GM18517 (cell line): ENCODE results near the gene BMERB1.
"Not testable (repeated sequence)": the region's sequence is repeated elsewhere in the genome, so short reads cannot be mapped to it uniquely, and the experiment has no call there.

Experiments
- ATAC-seq: cut with Tn5 transposase; IDR thresholded peaks from one replicate; pipeline ENCODE4 v1.9.1; 2021; ENCODE audit warnings: mild to moderate bottlenecking, moderate library complexity; ENCODE audit not compliant: unreplicated experiment

The BMERB1 gene

DNA sequence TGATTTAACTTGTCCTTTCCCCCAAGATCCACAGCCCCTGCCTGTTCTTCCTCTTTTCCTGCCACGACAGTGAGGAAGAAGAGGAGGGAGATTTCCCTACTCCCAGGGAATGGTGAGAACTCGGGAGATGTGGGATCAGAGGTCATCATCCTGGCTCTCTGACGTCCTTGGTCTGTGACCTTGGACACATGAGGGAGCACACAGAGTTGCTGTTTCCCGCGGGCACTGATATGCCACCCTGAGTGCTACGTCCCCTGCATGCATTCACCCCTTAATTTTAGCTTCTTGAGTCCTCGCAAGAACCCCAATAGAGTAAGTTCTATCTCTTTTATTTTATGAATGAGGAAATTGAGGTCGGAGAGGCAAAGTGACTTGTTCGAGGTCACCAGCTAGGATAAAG lies 85.4 kb downstream of the BMERB1 start:
- no peak for ATAC-seq

DNA sequence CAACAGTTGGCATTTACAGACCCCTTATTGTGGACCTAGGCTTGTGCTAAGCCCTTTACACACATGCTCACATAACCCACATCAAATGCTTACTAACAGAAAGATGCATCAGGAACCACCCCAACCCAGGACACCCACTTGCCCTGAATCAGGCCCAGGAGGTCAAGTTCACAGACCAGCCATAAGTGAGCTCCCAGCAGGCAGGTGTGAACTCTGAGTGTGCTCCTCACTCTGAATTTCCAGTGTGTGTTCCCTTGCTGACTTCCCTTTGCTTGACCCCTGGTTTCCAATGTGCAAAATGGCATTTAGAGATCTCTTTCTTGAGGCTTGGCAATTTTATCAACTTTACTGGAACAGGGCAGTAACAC lies 87.0 kb downstream of the BMERB1 start:
- ATAC-seq = no peak

DNA sequence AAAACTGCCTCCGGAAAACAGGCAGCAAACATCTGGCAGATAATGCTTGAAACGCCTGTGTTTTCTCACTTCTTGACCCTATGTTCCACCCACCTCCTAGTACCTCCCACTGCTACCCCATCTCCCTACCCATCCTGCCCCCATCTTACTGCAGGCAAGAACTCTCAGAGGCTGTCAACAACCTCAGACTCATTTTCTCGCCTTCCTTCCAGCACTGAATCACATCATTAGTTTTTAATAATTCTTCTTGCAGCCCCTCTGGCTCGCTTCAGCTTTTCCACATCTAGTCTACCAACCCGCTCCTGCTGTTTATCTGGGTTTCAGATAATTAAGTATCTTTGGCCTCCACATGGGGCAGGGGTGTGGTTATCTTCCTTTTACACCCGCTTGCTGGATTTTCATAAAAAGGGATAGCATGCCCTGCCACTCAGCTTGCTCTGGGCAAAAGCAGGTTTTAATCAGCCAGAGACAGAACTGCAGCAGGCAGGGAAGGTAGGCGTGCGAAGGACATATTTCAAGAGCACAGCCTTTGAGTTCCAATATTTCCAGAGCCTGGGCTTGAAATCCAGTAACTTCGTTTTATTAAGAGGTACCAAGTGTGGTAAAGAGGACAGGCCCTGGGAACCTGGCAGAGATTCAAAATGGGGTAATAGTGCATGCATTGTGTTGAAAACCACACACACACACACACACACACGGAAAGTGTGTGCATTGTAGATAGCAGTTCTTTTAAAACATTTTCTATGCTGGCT lies 87.5 kb downstream of the BMERB1 start:
- no peak for ATAC-seq

DNA sequence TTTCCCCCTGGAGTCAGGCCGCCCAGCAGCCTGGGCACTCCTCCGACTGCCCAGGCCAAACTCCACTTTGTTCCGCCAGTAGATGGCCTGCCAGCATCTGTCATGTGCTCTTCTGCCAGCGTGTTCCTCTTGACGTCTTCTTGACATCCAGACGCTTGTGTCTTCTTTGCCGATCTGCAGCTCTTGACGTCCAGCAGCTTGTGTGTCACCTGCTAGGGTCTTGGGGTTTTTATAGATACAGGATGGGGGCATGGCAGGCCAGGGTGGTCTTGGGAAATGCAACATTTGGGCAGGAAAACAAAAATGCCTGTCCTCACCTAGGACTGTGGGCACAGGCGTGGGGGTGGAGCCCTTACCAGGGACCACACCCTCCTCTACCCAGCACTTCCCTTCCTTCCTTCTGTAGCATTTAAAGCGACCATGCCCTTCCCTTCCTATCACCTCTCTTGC lies 88.7 kb downstream of the BMERB1 start:
- no peak for ATAC-seq

DNA sequence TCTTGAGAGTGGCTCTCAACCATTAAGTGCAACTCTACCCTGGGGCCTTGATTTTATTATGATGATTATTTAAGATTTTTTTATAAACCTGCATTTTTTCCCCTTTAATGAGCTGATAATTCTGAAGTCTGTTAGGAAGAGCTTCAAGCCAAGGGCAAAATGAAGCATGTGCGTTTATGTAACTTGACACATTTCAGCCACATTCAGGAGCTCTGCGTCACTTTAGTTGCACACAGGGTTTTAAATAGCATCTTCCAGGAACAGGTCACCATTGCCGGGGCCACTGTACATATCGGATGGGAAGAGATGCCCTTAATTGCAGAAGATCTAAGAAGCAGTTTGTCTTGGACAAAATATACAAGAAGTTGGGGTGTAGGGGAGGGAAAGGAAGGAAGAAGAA lies 89.6 kb downstream of the BMERB1 start:
- no peak for ATAC-seq

DNA sequence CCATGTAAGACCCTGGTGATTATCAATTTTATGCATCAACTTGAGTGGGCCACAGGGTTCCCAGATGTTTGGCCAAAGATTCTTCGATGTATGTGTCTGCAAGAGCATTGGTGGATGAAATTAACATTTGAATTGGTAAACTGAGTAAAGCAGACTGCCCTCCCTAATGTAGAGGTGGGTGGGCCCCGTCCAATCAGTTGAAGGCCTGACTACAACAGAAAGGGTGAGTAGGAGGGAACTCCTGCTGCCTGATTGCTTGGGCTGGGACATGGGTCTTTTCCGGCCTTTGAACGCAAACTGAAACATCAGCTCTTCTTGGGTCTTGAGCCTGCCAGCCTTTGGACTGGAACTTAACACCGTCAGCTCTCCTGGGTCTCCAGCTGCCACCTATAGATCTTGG lies 90.6 kb downstream of the BMERB1 start:
- ATAC-seq = no peak

DNA sequence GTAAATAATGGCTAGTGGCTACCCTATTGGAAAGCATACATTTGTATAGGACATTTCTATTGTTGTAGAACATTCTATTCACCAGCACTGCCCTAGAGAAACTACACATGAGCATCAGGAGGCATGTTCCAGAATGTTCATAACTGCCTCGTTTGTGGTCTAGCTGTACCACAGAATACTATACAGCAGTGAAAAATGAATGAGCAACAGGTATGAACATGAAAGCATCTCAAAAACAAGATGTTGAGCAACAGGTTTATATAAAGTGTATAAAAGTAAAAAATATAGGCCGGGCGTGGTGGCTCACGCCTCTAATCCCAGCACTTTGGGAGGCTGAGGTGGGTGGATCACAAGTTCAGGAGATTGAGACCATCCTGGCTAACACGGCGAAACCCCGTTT lies 91.7 kb downstream of the BMERB1 start:
- no peak for ATAC-seq

DNA sequence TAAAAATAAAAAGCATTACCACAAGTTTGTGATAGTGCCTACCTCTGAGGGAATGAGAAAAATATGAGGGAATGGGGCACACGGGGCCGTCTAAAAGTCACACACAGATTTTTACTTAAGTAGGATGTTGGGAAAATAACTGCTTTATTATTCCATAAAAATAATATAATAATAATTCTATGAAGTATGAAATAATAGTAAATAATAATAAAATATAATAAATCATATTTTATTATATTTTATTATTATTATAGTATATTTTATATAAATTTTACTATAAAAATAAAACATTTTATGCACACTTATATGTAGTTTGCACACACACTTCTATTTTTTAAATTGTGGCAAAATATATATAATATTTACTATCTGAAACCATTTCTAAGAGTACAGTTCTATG lies 92.3 kb downstream of the BMERB1 start:
- no peak for ATAC-seq

DNA sequence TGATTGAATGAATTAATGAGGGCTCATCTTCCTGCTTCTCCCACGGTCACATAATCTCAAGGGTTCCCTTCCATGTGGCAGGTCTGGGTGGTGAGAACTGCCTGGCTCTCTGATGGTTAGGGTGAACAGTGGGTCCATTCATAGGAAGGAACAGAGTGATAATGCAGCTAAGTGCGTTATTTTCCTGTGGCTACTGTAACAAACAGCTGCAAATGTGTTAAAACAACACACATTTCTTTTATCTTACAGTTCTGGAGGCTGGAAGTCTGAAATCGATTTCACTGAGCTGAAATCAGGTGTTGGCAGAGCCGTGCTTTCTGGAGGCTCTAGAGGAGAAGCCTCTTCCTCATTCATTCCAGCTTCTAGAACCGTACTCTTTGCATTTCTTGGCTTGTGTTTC lies 95.3 kb downstream of the BMERB1 start:
- ATAC-seq = no peak

DNA sequence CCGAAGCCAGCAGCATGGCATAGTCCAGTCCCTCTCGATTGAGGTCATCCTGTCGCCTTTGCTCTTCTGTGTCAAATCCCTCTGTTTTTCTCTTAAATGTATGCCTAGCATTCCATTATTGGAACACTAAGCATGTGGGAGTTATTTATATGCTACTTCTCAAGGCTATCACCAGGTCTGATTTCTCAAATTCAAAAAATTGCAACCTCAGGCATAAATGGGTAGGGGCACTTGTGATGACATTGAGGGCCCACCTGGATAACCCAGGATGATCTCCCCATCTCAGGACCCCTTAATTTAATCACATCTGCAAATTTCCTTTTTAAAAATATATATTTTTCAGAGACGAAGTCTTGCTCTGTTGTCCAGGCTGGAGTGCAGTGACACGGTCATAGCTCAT lies 95.7 kb downstream of the BMERB1 start:
- ATAC-seq = no peak

DNA sequence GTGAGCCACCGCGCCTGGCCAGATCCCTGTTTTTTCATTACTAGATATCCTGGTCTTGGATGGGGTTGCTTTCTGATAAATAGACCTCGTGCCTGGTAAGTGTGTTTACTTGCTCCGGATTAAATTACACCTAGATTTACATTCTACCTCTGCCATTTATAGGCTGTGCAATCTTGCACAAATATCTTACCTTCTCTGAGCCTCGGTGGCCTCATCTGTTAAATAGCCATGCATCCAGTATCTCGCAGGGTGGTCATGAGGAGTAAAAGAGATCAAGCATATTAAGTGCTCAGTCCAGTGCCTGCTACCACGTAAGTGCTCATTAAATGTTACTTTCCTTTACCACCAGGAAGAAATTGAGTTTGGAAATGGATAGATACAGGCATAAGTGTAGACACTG lies 98.4 kb downstream of the BMERB1 start:
- no peak for ATAC-seq

DNA sequence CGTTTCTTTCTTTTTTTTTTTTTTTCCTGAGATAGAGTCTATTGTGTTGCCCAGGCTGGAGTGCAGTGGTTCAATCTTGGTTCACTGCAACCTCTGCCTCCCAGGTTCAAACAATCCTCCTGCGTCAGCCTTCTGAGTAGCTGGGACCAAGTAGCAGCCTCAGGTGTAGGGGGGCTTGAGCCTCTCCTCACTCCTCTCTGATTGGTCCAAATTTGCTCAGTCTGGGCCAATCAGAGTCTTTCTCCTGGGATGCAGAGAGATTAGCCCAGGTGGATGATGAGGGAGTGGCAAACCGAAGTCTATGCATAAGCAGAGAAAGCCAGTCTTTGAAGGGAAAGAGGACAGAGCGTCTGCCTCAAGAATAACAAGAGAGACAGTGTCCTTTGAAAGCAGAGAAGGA lies 99.0 kb downstream of the BMERB1 start:
- no peak for ATAC-seq

DNA sequence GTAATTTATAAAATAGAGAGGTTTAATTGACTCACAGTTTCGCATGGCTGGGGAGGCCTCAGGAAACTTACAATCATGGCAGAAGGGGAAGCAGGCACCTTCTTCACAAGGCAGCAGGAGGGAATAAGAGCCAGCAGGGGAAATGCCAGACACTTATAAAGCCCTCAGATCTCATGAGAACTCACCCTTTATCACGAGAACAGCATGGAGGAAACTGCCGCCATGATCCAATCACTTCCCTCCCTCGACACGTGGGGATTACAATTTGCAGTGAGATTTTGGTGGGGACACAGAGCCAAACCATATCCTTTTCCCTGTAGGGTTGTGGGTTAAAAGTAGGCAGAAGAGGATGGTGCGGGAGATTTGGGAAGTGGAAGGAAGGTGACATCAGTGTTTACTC lies 101.4 kb downstream of the BMERB1 start:
- no peak for ATAC-seq

DNA sequence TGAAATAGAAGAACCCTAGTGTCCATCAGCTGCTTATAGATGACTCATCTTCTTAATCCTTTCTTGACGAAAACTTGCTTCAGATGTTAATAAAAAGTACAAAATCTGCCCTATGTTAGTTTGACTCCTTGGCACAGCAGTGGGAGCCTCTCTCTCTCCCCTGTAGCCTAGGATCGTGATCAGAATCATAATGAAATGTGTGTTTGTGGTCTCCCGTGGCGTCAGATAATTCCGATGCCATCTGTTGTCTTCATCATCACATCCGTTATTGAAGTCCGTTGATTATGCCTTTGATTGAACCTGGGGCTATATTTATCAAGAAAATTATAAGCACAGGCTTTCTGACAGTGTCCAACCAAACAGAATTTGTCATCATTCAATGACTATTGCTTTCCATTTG lies 102.5 kb downstream of the BMERB1 start:
- ATAC-seq = no peak

DNA sequence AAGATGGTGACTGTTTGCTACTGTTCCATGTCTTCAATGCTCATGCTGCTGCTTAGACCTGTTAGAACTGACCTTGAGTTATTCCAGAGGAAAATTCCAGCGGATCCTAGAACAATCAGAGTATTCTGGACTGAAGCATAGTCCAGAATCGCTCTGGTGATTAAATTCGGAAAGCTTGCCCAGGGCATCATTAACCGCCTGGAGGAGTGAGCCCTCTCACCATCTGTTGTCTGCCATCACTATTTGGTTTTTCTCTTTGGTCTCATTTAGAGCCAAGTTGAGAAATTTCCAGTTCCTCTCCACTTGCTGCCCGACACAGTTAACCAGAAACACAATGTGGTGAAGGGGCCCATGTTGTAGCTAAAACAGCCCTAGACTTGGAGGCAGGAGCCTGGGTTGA lies 104.1 kb downstream of the BMERB1 start:
- no peak for ATAC-seq

DNA sequence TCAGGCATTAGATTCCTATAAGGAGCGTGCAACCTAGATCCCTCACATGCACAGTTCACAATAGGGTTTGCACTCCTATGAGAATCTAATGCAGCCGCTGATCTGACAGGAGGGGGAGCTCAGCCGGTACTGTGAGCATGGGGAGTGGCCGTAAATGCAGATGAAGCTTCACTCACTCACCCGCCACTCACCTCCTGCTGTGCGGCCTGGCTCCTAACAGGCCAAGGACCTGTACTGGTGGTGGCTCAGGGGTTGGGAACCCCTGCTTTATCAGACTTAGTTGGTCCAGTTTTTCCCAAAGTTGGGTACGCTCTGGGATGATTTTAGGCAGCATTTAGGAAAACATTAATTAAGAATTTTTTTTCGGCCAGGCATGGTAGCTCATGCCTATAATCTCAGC lies 104.8 kb downstream of the BMERB1 start:
- no peak for ATAC-seq

DNA sequence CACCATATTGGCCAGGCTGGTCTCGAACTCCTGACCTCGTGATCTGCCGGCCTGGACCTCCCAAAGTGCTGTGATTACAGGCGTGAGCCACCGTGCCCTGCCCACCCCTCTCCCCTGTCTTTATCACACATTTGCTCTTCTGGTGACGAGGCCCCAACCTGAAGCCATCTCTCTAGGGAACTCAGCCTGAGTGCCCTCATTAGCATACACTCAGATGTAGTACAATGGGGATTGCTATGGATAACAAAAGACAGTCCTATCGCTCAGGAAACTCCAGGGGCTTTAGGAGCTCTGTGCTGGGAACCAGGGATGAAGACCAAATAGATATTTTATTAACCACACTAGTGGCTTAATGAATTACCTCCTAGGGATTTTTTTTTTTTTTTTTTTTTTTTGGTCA lies 107.9 kb downstream of the BMERB1 start:
- ATAC-seq = no peak

DNA sequence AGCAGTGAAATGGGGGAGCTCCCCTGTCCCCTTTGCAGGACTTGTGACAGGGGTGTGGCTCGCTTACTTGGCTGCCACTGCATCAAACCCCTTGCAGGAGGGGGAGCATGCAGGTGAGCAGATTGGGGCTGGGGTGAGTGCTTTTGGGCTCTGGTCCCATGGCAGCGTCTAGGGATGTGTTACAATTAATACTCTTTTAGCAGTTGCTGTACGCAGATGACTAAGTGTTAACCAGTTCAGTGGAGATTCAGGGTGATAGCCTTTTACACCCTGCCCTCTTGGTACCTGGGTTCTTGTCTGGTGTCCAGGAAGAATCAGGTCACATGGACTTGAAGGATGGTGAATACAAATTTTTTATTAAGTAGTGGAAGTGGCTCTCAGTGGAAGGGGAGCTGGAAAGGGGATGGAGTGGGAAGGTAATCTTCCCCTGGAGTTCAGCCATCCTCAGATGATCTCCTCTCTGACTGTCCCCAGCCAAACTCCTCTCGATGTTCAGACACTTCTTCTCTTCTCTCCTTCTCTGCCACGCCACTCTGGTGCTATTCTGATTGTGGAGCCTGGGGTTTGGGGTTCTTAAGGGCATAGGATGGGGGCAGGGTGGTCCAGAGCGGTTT lies 108.5 kb downstream of the BMERB1 start:
- no peak for ATAC-seq

DNA sequence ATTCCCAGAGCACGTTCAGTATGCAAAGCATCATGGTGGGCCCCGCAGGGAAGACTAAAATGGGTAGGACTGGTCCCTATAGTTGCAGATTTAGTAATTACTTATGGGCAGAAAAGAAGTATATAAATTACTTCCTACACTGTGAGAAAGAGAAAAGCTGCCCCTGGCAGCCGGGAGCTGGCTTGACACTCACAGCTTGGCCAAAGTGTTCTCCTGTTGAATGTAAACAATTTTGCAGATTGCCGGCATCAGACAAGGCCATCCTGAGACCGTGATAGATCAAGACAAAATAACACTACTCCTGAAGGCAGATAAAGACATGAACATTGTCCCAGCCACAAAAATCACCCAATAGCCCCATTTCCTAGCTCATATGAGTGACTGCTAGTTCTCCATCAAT lies 110.0 kb downstream of the BMERB1 start:
- no peak for ATAC-seq

DNA sequence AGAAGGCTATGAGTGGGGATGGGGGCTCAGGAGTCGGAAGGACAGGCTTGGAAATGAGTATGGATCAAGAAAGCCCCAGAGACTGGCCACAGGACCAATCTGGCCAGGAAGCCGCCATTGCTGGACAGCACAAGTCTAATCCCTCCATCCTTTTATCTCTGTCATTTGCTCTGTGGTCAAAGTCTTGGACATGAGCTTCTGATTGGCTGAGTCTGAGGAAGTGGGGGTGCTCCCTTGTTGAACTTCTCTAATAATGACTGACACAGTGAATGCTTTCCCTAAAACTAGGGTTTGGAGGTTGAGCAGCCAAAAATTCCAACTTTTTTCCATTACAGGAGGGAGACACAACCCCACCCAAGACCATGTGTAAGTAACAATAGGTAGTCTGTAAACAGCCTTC lies 111.2 kb downstream of the BMERB1 start:
- ATAC-seq = no peak

DNA sequence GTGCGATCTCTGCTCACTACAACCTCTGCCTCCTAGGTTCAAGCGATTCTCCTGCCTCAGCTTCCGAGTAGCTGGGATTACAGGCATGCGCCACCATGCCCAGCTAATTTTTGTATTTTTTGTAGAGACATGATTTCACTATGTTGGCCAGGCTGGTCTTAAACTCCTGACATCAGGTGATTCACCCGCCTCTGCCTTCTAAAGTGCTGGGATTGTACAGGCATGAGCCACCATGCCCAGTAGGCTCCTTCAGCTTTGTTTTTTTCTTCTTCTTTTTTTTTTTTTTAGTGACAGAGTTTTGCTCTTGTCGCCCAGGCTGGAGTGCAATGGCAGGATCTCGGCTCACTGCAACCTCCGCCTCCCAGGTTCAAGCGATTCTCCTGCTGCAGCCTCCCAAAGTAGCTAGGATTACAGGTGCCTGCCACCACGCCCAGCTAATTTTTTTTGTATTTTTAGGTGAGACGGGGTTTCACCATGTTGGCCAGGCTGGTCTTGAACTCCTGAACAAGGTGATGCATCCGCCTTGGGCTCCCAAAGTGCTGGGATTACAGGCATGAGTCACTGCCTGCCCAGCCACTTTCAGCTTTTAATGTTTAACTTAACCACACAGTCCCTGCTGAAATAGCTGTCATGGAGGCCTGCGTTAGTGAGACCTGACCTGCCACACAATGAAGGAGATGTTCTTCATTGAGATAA lies 112.8 kb downstream of the BMERB1 start:
- not testable (repeated sequence) for ATAC-seq

DNA sequence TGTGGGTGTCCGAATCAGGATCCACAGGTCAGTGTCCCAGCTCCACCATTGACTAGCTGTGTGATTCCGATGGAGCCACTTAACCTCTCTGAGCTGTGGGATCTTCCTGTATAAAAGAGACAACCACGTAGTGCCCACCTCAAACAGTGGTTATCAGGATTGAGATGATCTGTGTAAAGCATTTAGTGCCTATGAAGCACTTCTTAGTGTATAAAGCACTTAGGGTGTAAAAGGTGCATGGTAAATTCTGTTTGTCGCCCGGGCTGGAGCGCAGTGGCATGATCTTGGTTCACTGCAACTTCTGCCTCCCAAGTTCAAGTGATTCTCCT lies 113.3 kb downstream of the BMERB1 start:
- ATAC-seq = no peak
